Stimulated activated naive CD8-positive, alpha-beta T cell treated with anti-CD3 and anti-CD28 coated beads, Interleukin-15, amount 100 ng/mL, for 72 hours (primary cell): Measurements from ENCODE around the gene TSC22D2.

Experiments used
- ATAC-seq: fragments of 150-1000 bp; cut with Tn5 transposase; 2 replicates; pipeline ENCODE4 v1.10.0; 2021; ENCODE audit warnings: mild to moderate bottlenecking, moderate library complexity
- DNase-seq, 2 donors: peaks; one replicate each; pipeline ENCODE4 v3.0.0; 2021 to 2022
- H3K27ac Mint-ChIP-seq, 2 donors: one replicate each; pipeline ENCODE4 v1.8.0; 2022; ENCODE audit warnings: mild to moderate bottlenecking in 2 of 2, mixed read lengths in 2 of 2, moderate library complexity in 2 of 2
- H3K27me3 Mint-ChIP-seq: one replicate; pipeline ENCODE4 v1.8.0; 2022; ENCODE audit warnings: mixed read lengths
- H3K4me1 Mint-ChIP-seq: one replicate; pipeline ENCODE4 v1.8.0; 2022; ENCODE audit warnings: mild to moderate bottlenecking, mixed read lengths
- H3K4me3 Mint-ChIP-seq, 2 donors: one replicate each; pipeline ENCODE4 v1.8.0; 2022; ENCODE audit warnings: mild to moderate bottlenecking in 2 of 2, mixed read lengths in 2 of 2, moderate library complexity in 1 of 2
- H3K9me3 Mint-ChIP-seq, 2 donors: one replicate each; pipeline ENCODE4 v1.8.0; 2022; ENCODE audit warnings: mixed read lengths in 2 of 2

Gene TSC22D2

DNA sequence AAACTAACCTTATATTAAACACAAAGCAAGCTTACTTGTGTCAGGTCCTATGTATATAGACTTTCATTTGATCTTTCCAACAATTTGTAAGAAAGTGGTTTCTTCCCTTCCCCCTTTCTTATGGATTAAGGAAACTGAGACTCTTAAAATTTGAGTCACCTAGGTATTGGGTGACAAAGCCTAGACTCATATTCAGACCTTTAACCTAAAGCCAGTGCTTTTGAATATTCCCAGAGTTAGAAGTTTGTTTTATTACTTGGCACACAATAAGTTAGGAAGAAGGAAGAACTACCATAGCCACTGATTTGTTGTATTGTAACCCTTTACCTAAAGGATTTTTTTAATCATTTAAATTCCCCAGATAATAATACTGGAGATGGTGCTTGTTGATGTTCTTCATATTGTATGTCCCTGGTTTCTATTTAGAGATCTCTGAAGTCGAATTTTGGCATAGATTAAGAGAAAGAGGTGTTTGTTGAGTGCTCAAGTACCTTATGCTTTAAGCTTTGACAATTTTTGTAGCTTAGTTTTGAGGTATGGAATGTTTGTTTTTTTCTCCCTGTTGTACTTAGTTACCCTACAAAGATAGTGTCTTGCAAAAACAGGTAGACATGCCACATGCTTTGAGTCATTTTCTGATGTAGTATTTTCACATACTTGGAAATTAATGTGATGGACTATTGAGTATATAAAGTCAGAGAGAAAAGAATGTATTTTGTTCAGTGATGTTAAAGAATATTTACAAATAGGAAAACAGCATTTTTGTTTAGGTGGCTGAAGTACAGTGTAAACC lies 11.2 kb downstream of the TSC22D2 start:
- Mint-ChIP-seq H3K4me1 (peaks cover 57% of the 10 kb centered on the region), H3K27me3 (no peaks in the 10 kb centered on the region), H3K9me3 (no peaks in the 10 kb centered on the region), H3K4me3 (no peak overlapping the region), H3K27ac (no peak overlapping the region)
- ATAC-seq (no peak), DNase-seq (no peak)

GRCh38 chr3:150419959-150420358 lies 11.9 kb downstream of the TSC22D2 start:
- ATAC-seq (no peak), DNase-seq (no peak)
- H3K4me1 Mint-ChIP-seq, result peaks cover 50% of the 10 kb centered on the region
- no peaks in the 10 kb centered on the region for H3K9me3 Mint-ChIP-seq
- no peaks in the 10 kb centered on the region for H3K27me3 Mint-ChIP-seq
- no peak overlapping the region for H3K27ac Mint-ChIP-seq
- H3K4me3 Mint-ChIP-seq, result no peak overlapping the region

GRCh38 chr3:150421256-150421655 lies 13.2 kb downstream of the TSC22D2 start:
- ATAC-seq (no peak), DNase-seq (no peak)
- Mint-ChIP-seq H3K9me3 (no peaks in the 10 kb centered on the region), H3K4me3 (no peak overlapping the region), H3K4me1 (peaks cover 44% of the 10 kb centered on the region), H3K27ac (peak overlapping the region in 1 of 2 donors; percentile 8), H3K27me3 (no peaks in the 10 kb centered on the region)

DNA sequence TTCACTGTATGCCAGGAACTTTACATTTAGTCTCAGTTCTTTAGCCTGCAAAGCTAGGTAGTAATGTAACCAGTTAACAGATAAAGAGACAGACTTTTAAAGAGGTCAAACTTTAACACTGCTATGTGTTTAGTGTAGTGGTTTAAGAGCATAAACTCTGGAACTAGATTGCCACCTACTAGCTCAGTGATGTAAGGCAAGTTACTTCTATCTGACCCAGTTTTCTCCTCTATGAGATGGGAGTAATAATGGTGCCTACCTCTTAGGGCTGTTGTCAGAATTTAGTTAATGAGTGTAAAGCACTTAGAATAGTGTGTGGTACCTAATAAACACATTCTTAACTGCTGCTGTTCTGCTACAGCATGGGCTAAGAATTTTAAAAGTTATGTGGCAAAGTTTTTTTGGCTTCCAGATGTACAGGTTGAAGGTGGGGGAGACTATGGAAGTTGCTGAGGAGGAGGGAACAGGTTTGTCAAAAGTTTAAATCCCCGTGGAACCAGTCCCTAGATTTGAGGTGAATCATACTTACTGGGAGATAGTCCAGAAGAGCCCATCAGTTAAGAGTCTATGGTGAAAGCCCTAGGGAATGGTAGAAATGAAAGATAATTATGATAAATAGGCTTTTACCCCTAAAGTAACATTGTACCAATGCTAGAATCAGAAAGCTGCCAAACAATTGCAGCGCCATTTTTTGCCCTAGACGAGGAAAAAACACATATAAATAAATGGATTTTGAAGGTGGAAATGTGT lies 13.9 kb downstream of the TSC22D2 start:
- no peak for ATAC-seq
- H3K27ac Mint-ChIP-seq, result no peak overlapping the region
- H3K4me3 Mint-ChIP-seq, result no peak overlapping the region
- H3K9me3 Mint-ChIP-seq, result no peaks in the 10 kb centered on the region
- no peaks in the 10 kb centered on the region for H3K27me3 Mint-ChIP-seq
- H3K4me1 Mint-ChIP-seq, result peaks cover 48% of the 10 kb centered on the region
- no peak for DNase-seq

GRCh38 chr3:150422907-150423306 lies 14.8 kb downstream of the TSC22D2 start:
- Mint-ChIP-seq H3K27ac (no peak overlapping the region), H3K27me3 (no peaks in the 10 kb centered on the region), H3K4me1 (peaks cover 45% of the 10 kb centered on the region), H3K4me3 (no peak overlapping the region), H3K9me3 (no peaks in the 10 kb centered on the region)
- DNase-seq (no peak), ATAC-seq (no peak)

DNA sequence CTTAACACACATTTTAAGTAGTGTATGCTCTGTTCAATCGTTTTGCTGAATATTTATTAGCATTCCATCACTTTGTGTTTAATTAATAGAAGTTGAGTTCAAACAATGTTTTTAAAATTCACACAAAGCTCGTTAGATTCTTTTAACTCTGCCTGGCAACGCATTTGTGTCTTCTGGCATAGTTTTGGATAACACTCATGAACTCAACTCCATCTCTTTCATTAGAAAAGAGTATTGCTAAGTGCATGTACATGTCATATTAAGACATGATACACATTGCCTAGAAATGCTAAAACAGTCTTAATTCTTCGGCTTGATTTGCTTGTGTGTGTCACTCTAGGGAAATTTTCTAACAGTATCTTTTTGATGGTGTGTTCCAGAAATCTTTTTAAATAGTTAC lies 15.7 kb downstream of the TSC22D2 start:
- no peak for DNase-seq
- no peaks in the 10 kb centered on the region for H3K9me3 Mint-ChIP-seq
- no peak overlapping the region for H3K27ac Mint-ChIP-seq
- no peaks in the 10 kb centered on the region for H3K27me3 Mint-ChIP-seq
- no peak for ATAC-seq
- peaks cover 44% of the 10 kb centered on the region for H3K4me1 Mint-ChIP-seq
- no peak overlapping the region for H3K4me3 Mint-ChIP-seq

DNA sequence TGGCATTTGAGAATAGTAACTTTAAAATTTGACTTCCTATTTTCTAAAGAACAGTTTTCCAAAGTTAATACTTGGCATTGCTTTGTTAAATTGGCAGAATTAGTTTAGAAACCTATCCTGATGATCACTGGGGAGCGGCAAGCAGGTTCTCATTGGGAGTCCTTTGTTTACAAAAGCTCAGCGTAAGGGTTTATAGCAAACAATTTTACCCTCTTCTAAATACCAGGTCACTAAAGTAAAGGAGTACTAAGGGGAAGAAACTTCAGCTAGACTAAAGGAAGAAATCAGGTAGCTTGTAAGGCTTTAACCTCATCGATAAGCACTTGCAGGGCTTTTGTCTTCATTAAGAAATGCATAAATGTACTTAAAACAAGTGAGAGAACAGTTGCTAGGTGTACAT lies 18.2 kb downstream of the TSC22D2 start:
- DNase-seq (no peak), ATAC-seq (no peak)
- Mint-ChIP-seq H3K27me3 (no peaks in the 10 kb centered on the region), H3K9me3 (no peaks in the 10 kb centered on the region), H3K27ac (no peak overlapping the region), H3K4me3 (no peak overlapping the region), H3K4me1 (peaks cover 33% of the 10 kb centered on the region)

DNA sequence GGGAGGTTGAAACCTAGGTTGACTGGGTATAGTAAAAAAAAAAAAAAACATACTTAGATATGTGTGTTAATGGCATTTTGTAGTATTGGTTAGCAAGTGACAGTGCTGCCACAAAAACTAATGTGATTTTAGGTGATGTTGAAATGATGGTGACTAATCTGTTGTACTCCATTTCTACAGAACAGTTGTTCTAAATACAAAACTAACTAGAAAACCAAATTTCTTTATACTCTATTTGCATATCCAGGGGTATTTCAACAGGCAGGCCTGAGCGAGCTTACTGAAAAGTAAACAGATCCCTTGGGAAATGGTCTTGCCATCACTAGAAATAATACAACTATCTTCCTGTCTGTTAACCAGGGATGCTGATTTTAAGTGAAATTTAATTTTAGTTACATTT lies 20.5 kb downstream of the TSC22D2 start:
- DNase-seq (no peak), ATAC-seq (no peak)
- Mint-ChIP-seq H3K4me3 (no peak overlapping the region), H3K4me1 (peaks cover 30% of the 10 kb centered on the region), H3K27ac (no peak overlapping the region), H3K9me3 (no peaks in the 10 kb centered on the region), H3K27me3 (no peaks in the 10 kb centered on the region)

GRCh38 chr3:150429767-150430671 lies 21.9 kb downstream of the TSC22D2 start:
- DNase-seq, result no peak
- Mint-ChIP-seq H3K27ac (no peak overlapping the region), H3K9me3 (no peaks in the 10 kb centered on the region), H3K4me1 (peaks cover 36% of the 10 kb centered on the region), H3K27me3 (no peaks in the 10 kb centered on the region), H3K4me3 (no peak overlapping the region)
- ATAC-seq, result no peak

- ATAC-seq (no peak), DNase-seq (no peak)
- Mint-ChIP-seq H3K4me3 (no peak overlapping the region), H3K9me3 (no peaks in the 10 kb centered on the region), H3K27ac (no peak overlapping the region), H3K27me3 (no peaks in the 10 kb centered on the region), H3K4me1 (peaks cover 13% of the 10 kb centered on the region)
Observed at GRCh38 chr3:150433347-150433746, 25.2 kb downstream of the TSC22D2 start.

- Mint-ChIP-seq H3K27ac (no peak overlapping the region), H3K27me3 (no peaks in the 10 kb centered on the region), H3K9me3 (no peaks in the 10 kb centered on the region), H3K4me3 (no peak overlapping the region), H3K4me1 (peaks cover 12% of the 10 kb centered on the region)
- DNase-seq (no peak), ATAC-seq (no peak)
Observed at GRCh38 chr3:150434234-150434633, 26.1 kb downstream of the TSC22D2 start.

DNA sequence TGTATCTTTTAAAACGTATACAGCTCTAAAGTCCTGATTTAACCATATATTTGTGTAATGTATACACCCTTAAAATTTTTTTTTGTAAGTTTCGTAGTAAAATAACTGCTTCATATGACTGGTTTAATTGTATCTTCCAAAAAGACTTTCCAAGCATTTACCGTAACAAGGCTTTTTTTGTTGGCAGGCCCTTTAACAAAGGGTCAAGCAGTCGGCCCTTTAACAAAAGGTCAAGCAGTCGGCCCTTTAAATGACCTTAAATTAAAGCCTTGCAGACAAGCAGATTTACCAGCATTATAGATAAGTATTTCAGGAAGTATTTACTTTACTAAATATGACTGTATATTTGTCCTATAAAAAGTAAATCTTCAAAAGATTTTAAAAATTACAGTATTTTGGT lies 28.1 kb downstream of the TSC22D2 start:
- DNase-seq (no peak), ATAC-seq (no peak)
- Mint-ChIP-seq H3K9me3 (no peaks in the 10 kb centered on the region), H3K27me3 (no peaks in the 10 kb centered on the region), H3K4me1 (peaks cover 6% of the 10 kb centered on the region), H3K4me3 (no peak overlapping the region), H3K27ac (no peak overlapping the region)

GRCh38 chr3:150439657-150440056 lies 31.6 kb downstream of the TSC22D2 start:
- Mint-ChIP-seq H3K4me3 (no peak overlapping the region), H3K9me3 (no peaks in the 10 kb centered on the region), H3K27me3 (no peaks in the 10 kb centered on the region), H3K4me1 (peaks cover under 1% of the 10 kb centered on the region), H3K27ac (no peak overlapping the region)
- DNase-seq (no peak), ATAC-seq (no peak)

- H3K4me1 Mint-ChIP-seq, result peaks cover 9% of the 10 kb centered on the region
- no peaks in the 10 kb centered on the region for H3K9me3 Mint-ChIP-seq
- no peak overlapping the region for H3K4me3 Mint-ChIP-seq
- no peak overlapping the region for H3K27ac Mint-ChIP-seq
- ATAC-seq (no peak), DNase-seq (no peak)
- no peaks in the 10 kb centered on the region for H3K27me3 Mint-ChIP-seq
Observed at GRCh38 chr3:150443331-150443741, 35.2 kb downstream of the TSC22D2 start.

- Mint-ChIP-seq H3K27ac (no peak overlapping the region), H3K4me1 (peaks cover 15% of the 10 kb centered on the region), H3K9me3 (no peaks in the 10 kb centered on the region), H3K27me3 (no peaks in the 10 kb centered on the region), H3K4me3 (no peak overlapping the region)
- no peak for DNase-seq
- ATAC-seq, result no peak
Observed at GRCh38 chr3:150444371-150444770, 36.3 kb downstream of the TSC22D2 start.
